IMR-90 (cell line): ENCODE data around the gene HOXB6.

Experiments
- CEBPB ChIP-seq: IDR thresholded peaks from 2 replicates; pipeline ENCODE4 v1.6.1; 2012; ENCODE audit warnings: low read depth, low read length, improper control_type of control experiment
- CHD1 ChIP-seq: IDR thresholded peaks from 2 replicates; pipeline ENCODE4 v1.6.1; 2012; ENCODE audit warnings: low read depth, low read length, improper control_type of control experiment
- ELK1 ChIP-seq: fragments of 150-350 bp; IDR thresholded peaks from 2 replicates; pipeline ENCODE4 v1.6.1; 2016; ENCODE audit warnings: low read depth, mild to moderate bottlenecking, low read length, moderate library complexity, borderline replicate concordance
- FOS ChIP-seq: fragments of 150-350 bp; IDR thresholded peaks from 2 replicates; pipeline ENCODE4 v1.6.1; 2016; ENCODE audit warnings: low read depth, low read length
- MAFK ChIP-seq: IDR thresholded peaks from 2 replicates; pipeline ENCODE4 v1.6.1; 2012; ENCODE audit warnings: low read depth, low read length, improper control_type of control experiment
- MXI1 ChIP-seq: IDR thresholded peaks from 2 replicates; pipeline ENCODE4 v1.6.1; 2012; ENCODE audit warnings: low read depth, mild to moderate bottlenecking, low read length, moderate library complexity, borderline replicate concordance
- POLR2A ChIP-seq: IDR thresholded peaks from 2 replicates; pipeline ENCODE4 v1.6.1; 2012; ENCODE audit warnings: mild to moderate bottlenecking, low read depth, low read length
- RAD21 ChIP-seq: IDR thresholded peaks from 2 replicates; pipeline ENCODE4 v1.6.1; 2012; ENCODE audit warnings: low read length, improper control_type of control experiment
- RCOR1 ChIP-seq: IDR thresholded peaks from 2 replicates; pipeline ENCODE4 v1.6.1; 2012; ENCODE audit warnings: mild to moderate bottlenecking, low read length, improper control_type of control experiment; ENCODE audit not compliant: insufficient replicate concordance
- RFX5 ChIP-seq: IDR thresholded peaks from 2 replicates; pipeline ENCODE4 v1.8.0; 2012; ENCODE audit warnings: low read depth, mild to moderate bottlenecking, low read length, moderate library complexity
- SMC3 ChIP-seq: fragments of 150-350 bp; IDR thresholded peaks from 2 replicates; pipeline ENCODE4 v1.6.1; 2016; ENCODE audit warnings: low read depth, mild to moderate bottlenecking, antibody characterized with exemption, low read length, moderate library complexity
- USF2 ChIP-seq: fragments of 150-350 bp; IDR thresholded peaks from 2 replicates; pipeline ENCODE4 v1.6.1; 2017; ENCODE audit warnings: mild to moderate bottlenecking, antibody characterized with exemption, low read length, low read depth
- TF ChIP-seq, protein P1 (sequence below): conservative IDR thresholded peaks from 2 replicates; pipeline ENCODE4 v1.5.1; 2012; ENCODE audit warnings: mild to moderate bottlenecking, low read depth, low read length, improper control_type of control experiment

- TF ChIP-seq, protein P1, sequence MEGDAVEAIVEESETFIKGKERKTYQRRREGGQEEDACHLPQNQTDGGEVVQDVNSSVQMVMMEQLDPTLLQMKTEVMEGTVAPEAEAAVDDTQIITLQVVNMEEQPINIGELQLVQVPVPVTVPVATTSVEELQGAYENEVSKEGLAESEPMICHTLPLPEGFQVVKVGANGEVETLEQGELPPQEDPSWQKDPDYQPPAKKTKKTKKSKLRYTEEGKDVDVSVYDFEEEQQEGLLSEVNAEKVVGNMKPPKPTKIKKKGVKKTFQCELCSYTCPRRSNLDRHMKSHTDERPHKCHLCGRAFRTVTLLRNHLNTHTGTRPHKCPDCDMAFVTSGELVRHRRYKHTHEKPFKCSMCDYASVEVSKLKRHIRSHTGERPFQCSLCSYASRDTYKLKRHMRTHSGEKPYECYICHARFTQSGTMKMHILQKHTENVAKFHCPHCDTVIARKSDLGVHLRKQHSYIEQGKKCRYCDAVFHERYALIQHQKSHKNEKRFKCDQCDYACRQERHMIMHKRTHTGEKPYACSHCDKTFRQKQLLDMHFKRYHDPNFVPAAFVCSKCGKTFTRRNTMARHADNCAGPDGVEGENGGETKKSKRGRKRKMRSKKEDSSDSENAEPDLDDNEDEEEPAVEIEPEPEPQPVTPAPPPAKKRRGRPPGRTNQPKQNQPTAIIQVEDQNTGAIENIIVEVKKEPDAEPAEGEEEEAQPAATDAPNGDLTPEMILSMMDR: no peak
- TF ChIP-seq FOS (no peak), POLR2A (no peak), RAD21 (no peak), CHD1 (no peak), RCOR1 (no peak), MAFK (no peak), CEBPB (no peak), MXI1 (no peak), RFX5 (no peak), USF2 (no peak), ELK1 (no peak), SMC3 (no peak)
Measured at GRCh38 chr17:48575066-48575582, 29.7 kb downstream of the HOXB6 start.
